Measurements from ENCODE around the gene OVAAL.
A peak's percentile ranks its signal among the peaks of the same experiment; 100 is the strongest.
"Not testable (repeated sequence)": the region's sequence is repeated elsewhere in the genome, so short reads cannot be mapped to it uniquely, and the experiment has no call there.

OVAAL gene

DNA sequence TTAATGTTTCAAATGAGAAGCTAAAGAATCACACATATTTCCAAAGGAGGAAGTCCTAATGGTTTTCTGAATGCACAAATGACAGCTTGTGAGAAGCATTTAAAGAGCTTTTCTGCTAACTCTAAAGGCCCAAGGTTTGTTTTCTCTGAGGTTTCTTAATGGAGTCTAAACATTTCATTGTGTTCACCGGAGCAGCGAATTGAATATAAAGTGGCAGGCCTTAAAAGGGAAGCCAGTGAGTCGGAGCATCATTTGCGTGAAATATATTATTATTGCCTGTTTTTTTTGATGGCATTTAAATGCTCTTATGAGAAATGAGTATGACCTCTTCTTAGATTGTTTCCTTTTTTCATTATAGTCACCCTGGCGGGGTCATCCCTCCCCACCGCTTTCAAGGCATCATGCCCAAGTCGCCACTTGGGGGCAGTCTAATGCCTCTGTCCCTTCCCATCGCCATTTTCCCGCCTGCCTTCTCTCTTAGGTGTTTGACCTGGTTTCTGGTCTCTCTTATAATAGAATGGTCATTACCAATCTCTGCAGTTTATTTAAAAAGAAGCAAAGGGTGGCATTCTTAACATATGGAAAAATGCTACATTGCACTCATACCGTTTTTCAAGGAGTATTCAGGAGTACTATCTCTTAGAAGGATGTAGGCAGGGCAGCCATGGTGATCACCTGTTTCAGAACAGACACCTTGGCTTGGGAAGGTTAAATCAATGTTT, 25.3 kb upstream of the OVAAL start:
- peak; percentile 79 for ATAC-seq
- H3K27ac Mint-ChIP-seq, result no peak overlapping the region
- H3K4me3 Mint-ChIP-seq, result no peak overlapping the region
- peaks cover 6% of the 10 kb centered on the region for H3K4me1 Mint-ChIP-seq
- peaks cover 7% of the 10 kb centered on the region for H3K27me3 Mint-ChIP-seq
- no peaks in the 10 kb centered on the region for H3K9me3 Mint-ChIP-seq
- H3K36me3 Mint-ChIP-seq, result no peaks in the 10 kb centered on the region

GRCh38 chr1:180534214-180534613, 24.6 kb upstream of the OVAAL start:
- Mint-ChIP-seq H3K9me3 (no peaks in the 10 kb centered on the region), H3K27me3 (peaks cover 14% of the 10 kb centered on the region), H3K4me3 (no peak overlapping the region), H3K27ac (no peak overlapping the region), H3K36me3 (no peaks in the 10 kb centered on the region), H3K4me1 (peaks cover 6% of the 10 kb centered on the region)
- no peak for ATAC-seq

- Mint-ChIP-seq H3K4me3 (no peak overlapping the region), H3K27ac (no peak overlapping the region), H3K4me1 (peaks cover 6% of the 10 kb centered on the region), H3K9me3 (no peaks in the 10 kb centered on the region), H3K36me3 (no peaks in the 10 kb centered on the region), H3K27me3 (peaks cover 14% of the 10 kb centered on the region)
- no peak for ATAC-seq
Measured at GRCh38 chr1:180535418-180535999, 23.3 kb upstream of the OVAAL start.

- no peaks in the 10 kb centered on the region for H3K9me3 Mint-ChIP-seq
- H3K36me3 Mint-ChIP-seq, result no peaks in the 10 kb centered on the region
- H3K4me3 Mint-ChIP-seq, result no peak overlapping the region
- H3K27ac Mint-ChIP-seq, result no peak overlapping the region
- no peak for ATAC-seq
- peaks cover 14% of the 10 kb centered on the region for H3K27me3 Mint-ChIP-seq
- peaks cover 6% of the 10 kb centered on the region for H3K4me1 Mint-ChIP-seq
Measured at GRCh38 chr1:180536821-180537372, 21.9 kb upstream of the OVAAL start.

GRCh38 chr1:180539136-180539535, 19.6 kb upstream of the OVAAL start:
- Mint-ChIP-seq H3K27me3 (peaks cover 17% of the 10 kb centered on the region), H3K27ac (no peak overlapping the region), H3K9me3 (no peaks in the 10 kb centered on the region), H3K4me1 (no peaks in the 10 kb centered on the region), H3K36me3 (no peaks in the 10 kb centered on the region), H3K4me3 (no peak overlapping the region)
- ATAC-seq, result no peak

GRCh38 chr1:180540697-180541594, 17.8 kb upstream of the OVAAL start:
- Mint-ChIP-seq H3K27me3 (peaks cover 29% of the 10 kb centered on the region), H3K4me1 (no peaks in the 10 kb centered on the region), H3K27ac (no peak overlapping the region), H3K36me3 (no peaks in the 10 kb centered on the region), H3K4me3 (no peak overlapping the region), H3K9me3 (no peaks in the 10 kb centered on the region)
- no peak for ATAC-seq

DNA sequence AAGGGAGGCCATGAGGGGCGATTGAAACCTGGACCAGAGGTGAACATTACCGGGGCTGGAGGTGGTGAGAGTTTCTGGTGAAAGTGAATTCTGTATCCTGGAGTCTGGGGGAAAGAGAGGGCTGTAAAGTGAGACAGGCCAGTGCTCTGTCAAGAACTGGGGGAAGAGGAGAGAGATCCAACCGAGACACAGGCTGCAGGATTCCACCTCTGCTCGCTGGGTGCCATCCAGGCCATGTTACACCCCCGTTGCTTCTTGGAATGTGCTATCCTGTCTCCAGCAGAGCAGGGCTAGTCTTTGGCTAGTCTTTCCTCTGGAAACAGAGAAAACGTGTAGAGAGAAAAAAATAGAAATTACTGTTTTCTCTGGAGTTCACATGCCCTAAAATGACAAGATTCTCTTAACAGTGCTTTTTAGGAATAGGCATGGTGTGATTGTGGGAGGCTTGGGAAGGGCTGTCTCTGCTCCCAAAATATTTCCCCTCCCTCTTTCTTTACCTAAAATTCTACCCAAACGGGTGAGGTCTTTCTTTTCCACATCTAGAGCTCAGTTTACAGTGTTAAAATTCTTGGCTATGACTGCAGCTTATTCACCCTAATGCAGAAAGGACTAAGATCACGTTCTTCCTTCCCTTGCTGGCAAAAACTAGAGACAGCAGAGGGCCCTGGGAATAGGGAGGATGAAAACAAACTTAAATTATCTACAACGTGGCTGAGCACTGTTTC, 16.5 kb upstream of the OVAAL start:
- peaks cover 29% of the 10 kb centered on the region for H3K27me3 Mint-ChIP-seq
- ATAC-seq, result no peak
- no peaks in the 10 kb centered on the region for H3K4me1 Mint-ChIP-seq
- no peaks in the 10 kb centered on the region for H3K9me3 Mint-ChIP-seq
- no peak overlapping the region for H3K4me3 Mint-ChIP-seq
- no peak overlapping the region for H3K27ac Mint-ChIP-seq
- H3K36me3 Mint-ChIP-seq, result no peaks in the 10 kb centered on the region

DNA sequence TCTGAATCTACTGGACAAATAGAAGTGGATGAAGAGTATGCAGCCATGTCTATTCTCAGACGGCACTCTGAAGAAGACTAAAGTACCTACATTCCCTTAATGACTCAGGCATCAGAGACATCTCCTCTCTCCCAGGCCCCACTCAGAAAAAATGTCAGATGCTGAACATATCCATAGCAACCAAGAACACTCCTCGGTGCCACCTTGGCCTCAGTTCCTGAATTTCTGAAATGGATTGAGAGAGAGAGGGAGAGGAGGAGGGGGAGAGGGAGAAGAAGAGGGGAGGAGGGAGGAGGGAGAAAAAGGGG, 16.0 kb upstream of the OVAAL start:
- H3K27me3 Mint-ChIP-seq, result peaks cover 29% of the 10 kb centered on the region
- no peak overlapping the region for H3K4me3 Mint-ChIP-seq
- ATAC-seq, result no peak
- H3K27ac Mint-ChIP-seq, result no peak overlapping the region
- no peaks in the 10 kb centered on the region for H3K9me3 Mint-ChIP-seq
- no peaks in the 10 kb centered on the region for H3K4me1 Mint-ChIP-seq
- H3K36me3 Mint-ChIP-seq, result no peaks in the 10 kb centered on the region

- H3K36me3 Mint-ChIP-seq, result no peaks in the 10 kb centered on the region
- H3K27ac Mint-ChIP-seq, result no peak overlapping the region
Measured at GRCh38 chr1:180544050-180544449, 14.7 kb upstream of the OVAAL start.

GRCh38 chr1:180545991-180546390, 12.8 kb upstream of the OVAAL start:
- Mint-ChIP-seq H3K9me3 (no peaks in the 10 kb centered on the region), H3K27ac (no peak overlapping the region), H3K4me1 (no peaks in the 10 kb centered on the region), H3K27me3 (peaks cover 16% of the 10 kb centered on the region), H3K36me3 (no peaks in the 10 kb centered on the region), H3K4me3 (no peak overlapping the region)
- ATAC-seq, result no peak

More at GRCh38 chr1:180544050-180544449, 14.7 kb upstream of the OVAAL start:
- H3K4me1 Mint-ChIP-seq, result no peaks in the 10 kb centered on the region
- ATAC-seq, result no peak
- peaks cover 16% of the 10 kb centered on the region for H3K27me3 Mint-ChIP-seq
- H3K4me3 Mint-ChIP-seq, result no peak overlapping the region
- no peaks in the 10 kb centered on the region for H3K9me3 Mint-ChIP-seq

- no peak overlapping the region for H3K27ac Mint-ChIP-seq
- H3K27me3 Mint-ChIP-seq, result peaks cover 16% of the 10 kb centered on the region
- no peaks in the 10 kb centered on the region for H3K9me3 Mint-ChIP-seq
- H3K4me3 Mint-ChIP-seq, result no peak overlapping the region
- no peak for ATAC-seq
- H3K36me3 Mint-ChIP-seq, result no peaks in the 10 kb centered on the region
- H3K4me1 Mint-ChIP-seq, result no peaks in the 10 kb centered on the region
Measured at GRCh38 chr1:180548686-180549317, 10.0 kb upstream of the OVAAL start.

DNA sequence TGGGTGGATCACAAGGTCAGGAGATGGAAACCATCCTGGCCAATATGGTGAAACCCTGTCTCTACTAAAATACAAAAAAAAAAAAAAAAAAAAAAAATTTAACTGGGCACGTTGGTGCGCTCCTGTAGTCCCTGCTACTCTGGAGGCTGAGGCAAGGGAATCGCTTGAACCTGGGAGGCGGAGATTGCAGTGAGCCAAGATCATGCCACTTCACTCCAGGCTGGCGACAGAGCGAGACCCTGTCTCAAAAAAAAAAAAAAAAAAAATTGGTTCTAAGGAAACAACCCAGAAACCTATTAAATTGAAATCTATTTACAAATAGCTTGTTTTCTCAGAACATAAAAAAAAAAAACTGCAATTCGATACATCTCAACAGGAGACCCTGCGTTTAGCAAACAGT, 9.0 kb upstream of the OVAAL start:
- H3K4me3 Mint-ChIP-seq, H3K27ac Mint-ChIP-seq, H3K4me1 Mint-ChIP-seq, H3K36me3 Mint-ChIP-seq, ATAC-seq, H3K27me3 Mint-ChIP-seq, H3K9me3 Mint-ChIP-seq: not testable (repeated sequence)

DNA sequence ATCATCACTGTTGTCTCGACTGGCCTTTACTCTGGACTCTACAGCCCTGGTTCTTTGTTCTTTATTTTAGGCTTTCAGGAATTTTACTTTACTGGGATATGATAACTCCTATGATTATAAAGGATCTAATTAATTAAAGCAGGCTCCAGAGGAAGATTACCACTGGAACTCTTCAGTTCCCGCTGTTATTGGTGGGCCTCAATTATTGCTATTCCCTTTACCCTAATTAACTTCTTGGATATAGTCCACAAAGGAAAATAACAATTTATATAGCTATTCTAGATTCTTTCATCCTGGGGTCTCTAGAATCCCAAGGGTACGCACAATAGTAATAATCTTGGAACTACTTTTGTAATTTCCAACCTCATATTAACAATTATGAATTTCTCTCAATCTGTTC, 8.5 kb upstream of the OVAAL start:
- no peaks in the 10 kb centered on the region for H3K9me3 Mint-ChIP-seq
- peaks cover 1% of the 10 kb centered on the region for H3K27me3 Mint-ChIP-seq
- no peaks in the 10 kb centered on the region for H3K4me1 Mint-ChIP-seq
- no peaks in the 10 kb centered on the region for H3K36me3 Mint-ChIP-seq
- H3K27ac Mint-ChIP-seq, result no peak overlapping the region
- no peak overlapping the region for H3K4me3 Mint-ChIP-seq
- ATAC-seq, result no peak

DNA sequence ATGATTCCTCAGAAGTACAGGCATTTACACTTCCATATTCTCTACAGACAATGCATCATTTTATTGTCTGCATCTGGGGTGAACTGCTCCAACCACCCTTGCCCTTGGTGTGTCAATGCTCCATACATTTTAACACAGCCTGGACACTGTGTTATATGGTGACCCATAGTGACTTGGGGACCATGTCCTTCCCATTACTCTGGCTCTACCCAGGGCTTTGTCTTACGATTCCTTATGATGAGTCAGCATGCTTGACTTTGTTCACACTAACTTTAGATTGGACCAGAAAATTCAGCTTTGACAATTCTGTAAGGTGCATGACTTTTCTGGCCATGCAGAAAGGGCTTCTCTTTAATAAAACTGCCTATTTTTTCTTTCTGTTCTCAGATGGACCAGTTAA, 6.8 kb upstream of the OVAAL start:
- Mint-ChIP-seq H3K27me3 (peaks cover 7% of the 10 kb centered on the region), H3K36me3 (no peaks in the 10 kb centered on the region), H3K4me1 (no peaks in the 10 kb centered on the region), H3K9me3 (no peaks in the 10 kb centered on the region), H3K4me3 (no peak overlapping the region), H3K27ac (no peak overlapping the region)
- peak; percentile 50 for ATAC-seq

GRCh38 chr1:180553046-180553445, 5.7 kb upstream of the OVAAL start:
- ATAC-seq, H3K4me3 Mint-ChIP-seq, H3K9me3 Mint-ChIP-seq, H3K36me3 Mint-ChIP-seq, H3K4me1 Mint-ChIP-seq, H3K27ac Mint-ChIP-seq, H3K27me3 Mint-ChIP-seq: not testable (repeated sequence)
